ENCODE results near the gene CMYA5.
"Not testable (repeated sequence)": the region's sequence is repeated elsewhere in the genome, so short reads cannot be mapped to it uniquely, and the experiment has no call there.

GRCh38 chr5:79682102-79682501 lies 7.5 kb upstream of the CMYA5 start:
- not testable (repeated sequence) for TF ChIP-seq CTCF (IDR thresholded peaks at IDR 0.05; ENCODE audit: low read length); EZH2phosphoT487 (IDR thresholded peaks at IDR 0.05; ENCODE audit: low read length); EZH2 (optimal IDR thresholded peaks at IDR 0.05; ENCODE audit: low read depth, low read length)

Data from MM.1S (cell line).